Measurements from ENCODE around the gene KRT83. TPM values are rescaled to one million over a fixed set of nuclear protein-coding genes. Genes with fewer than 3 reads are reported as not detected.

The KRT83 gene
- total RNA-seq, 1 donor from 2014 or later = not detected

DNA sequence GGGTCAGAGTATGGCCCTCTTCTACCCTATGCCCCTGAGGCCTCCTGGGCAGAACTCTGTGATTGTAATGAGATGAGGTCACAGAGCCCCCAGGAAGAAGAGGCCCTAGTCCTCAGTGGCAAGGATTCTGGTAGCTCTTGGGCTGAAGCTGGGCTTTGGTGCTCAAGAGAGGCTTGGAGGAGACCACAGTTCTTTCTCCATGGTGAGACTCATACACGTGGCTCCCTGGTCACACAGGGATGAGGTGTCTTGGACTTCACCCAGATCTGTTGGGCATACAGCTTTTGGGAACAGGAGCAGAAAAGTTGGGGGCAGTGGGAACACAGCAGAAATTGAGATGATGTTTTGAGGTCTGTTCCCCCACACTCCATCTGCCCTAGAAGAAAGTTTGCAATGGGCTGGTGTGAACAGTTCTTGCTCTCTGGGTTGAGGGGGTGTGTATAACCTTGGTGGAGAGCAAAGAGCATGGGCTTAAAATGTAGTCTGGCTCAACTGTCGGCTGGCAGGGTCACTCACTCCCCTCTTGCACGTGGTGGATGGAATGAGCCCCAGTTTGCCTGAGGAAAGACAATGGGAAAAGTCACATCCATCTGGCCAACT is 46.6 kb downstream of the KRT83 start, which contains the start of gene KRT86:
Gene KRT86 (plus strand): TSS at position 125 of the 600 bp plus-strand sequence. CDS start 27,272 bp downstream, outside the sequence.
- Histone ChIP-seq H3K27me3 (ENCODE audit: control insufficient read depth, insufficient read depth, low read length) (peaks cover 2% of the 10 kb centered on the region), H3K36me3 (ENCODE audit: control insufficient read depth, insufficient read depth, low read length) (no peaks in the 10 kb centered on the region), H3K4me3 (ENCODE audit: low read depth, low read length) (no peak within 1 kb of the TSS)
- TF ChIP-seq, protein P1, sequence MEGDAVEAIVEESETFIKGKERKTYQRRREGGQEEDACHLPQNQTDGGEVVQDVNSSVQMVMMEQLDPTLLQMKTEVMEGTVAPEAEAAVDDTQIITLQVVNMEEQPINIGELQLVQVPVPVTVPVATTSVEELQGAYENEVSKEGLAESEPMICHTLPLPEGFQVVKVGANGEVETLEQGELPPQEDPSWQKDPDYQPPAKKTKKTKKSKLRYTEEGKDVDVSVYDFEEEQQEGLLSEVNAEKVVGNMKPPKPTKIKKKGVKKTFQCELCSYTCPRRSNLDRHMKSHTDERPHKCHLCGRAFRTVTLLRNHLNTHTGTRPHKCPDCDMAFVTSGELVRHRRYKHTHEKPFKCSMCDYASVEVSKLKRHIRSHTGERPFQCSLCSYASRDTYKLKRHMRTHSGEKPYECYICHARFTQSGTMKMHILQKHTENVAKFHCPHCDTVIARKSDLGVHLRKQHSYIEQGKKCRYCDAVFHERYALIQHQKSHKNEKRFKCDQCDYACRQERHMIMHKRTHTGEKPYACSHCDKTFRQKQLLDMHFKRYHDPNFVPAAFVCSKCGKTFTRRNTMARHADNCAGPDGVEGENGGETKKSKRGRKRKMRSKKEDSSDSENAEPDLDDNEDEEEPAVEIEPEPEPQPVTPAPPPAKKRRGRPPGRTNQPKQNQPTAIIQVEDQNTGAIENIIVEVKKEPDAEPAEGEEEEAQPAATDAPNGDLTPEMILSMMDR (IDR thresholded peaks at IDR 0.05; ENCODE audit: insufficient read depth, low read length, poor library complexity, severe bottlenecking) = no peak
- no peak for DNase-seq (ENCODE audit: low read depth)

DNA sequence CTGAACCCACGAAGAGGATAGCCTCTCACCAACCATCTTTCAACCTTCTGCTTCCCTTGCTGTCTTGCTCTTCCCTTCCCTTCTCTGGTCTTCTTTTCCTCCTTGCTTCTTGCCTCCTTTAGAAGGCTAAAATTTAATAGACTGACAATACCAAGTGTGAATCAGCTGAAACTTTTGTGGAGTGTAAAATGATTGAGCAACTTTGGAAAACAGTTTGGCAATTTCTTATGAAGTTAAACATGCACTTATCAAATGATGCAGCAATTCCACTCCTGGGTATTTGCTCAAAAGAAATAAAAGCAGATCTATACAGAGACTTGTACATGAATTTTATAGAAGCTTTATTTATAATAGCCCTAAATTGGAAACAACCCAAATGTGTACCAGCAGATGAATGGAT is 50.0 kb downstream of the KRT83 start:
- TF ChIP-seq, protein P1 (IDR thresholded peaks at IDR 0.05; ENCODE audit: insufficient read depth, low read length, poor library complexity, severe bottlenecking) = no peak
- no peak for DNase-seq (ENCODE audit: low read depth)
- H3K4me3 ChIP-seq (ENCODE audit: low read depth, low read length) = no peak overlapping the region
- H3K36me3 ChIP-seq (ENCODE audit: control insufficient read depth, insufficient read depth, low read length) = no peaks in the 10 kb centered on the region
- peaks cover 2% of the 10 kb centered on the region for H3K27me3 ChIP-seq (ENCODE audit: control insufficient read depth, insufficient read depth, low read length)

DNA sequence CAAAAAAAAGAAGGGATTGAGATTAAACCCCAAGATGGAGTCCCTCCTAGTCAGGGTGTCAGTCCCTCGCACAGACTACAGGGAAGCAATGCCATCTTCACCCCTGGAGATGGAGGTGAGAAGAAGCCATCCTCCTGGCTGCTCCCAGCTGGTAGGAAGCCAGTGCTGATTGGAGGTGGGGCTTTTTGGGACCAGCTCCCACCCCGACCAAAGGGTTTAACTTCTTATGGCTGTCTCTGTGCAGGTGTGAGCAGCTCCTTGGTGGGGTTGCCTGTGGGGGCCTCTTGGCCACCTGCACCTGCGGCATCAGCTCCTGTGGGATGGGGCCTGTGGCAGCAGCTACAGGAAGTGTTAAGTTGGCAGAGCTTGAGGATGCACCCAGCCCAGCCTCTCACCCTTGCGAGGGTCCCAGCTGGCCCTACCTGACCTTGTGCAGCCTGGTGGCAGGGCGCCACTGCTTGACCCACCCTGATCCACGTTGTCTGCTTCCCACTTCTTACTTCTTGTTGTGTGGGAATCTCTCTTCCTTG is 50.6 kb downstream of the KRT83 start:
- TF ChIP-seq, protein P1 (IDR thresholded peaks at IDR 0.05; ENCODE audit: insufficient read depth, low read length, poor library complexity, severe bottlenecking) = no peak
- peaks cover 2% of the 10 kb centered on the region for H3K27me3 ChIP-seq (ENCODE audit: control insufficient read depth, insufficient read depth, low read length)

DNA sequence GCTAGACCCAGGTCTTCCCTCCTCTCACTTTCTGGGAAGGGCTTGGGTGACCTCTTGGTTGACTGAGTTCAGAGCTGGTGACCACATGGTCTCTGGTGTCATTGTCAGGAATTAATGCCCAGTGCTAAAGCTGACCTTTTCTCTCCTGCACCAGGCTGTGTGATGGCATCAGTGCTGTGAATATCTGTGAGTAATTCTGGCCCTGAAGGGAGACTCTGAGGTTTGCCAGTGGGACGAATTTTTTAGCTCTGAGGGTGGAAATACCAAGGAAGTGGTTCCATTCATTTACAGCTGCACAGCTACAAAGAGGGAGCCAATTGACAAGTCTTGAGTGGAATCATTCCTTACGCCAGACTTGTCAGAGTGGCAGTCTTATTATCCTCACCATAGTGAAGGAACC is 53.0 kb downstream of the KRT83 start:
- TF ChIP-seq, protein P1 (IDR thresholded peaks at IDR 0.05; ENCODE audit: insufficient read depth, low read length, poor library complexity, severe bottlenecking) = no peak
- DNase-seq (ENCODE audit: low read depth) = no peak
- Histone ChIP-seq H3K4me3 (ENCODE audit: low read depth, low read length) (no peak overlapping the region), H3K27me3 (ENCODE audit: control insufficient read depth, insufficient read depth, low read length) (peaks cover 4% of the 10 kb centered on the region), H3K36me3 (ENCODE audit: control insufficient read depth, insufficient read depth, low read length) (no peaks in the 10 kb centered on the region)

More for the DNA sequence above, 50.6 kb downstream of the KRT83 start:
- H3K36me3 ChIP-seq (ENCODE audit: control insufficient read depth, insufficient read depth, low read length) = no peaks in the 10 kb centered on the region
- no peak overlapping the region for H3K4me3 ChIP-seq (ENCODE audit: low read depth, low read length)
- DNase-seq (ENCODE audit: low read depth) = no peak

DNA sequence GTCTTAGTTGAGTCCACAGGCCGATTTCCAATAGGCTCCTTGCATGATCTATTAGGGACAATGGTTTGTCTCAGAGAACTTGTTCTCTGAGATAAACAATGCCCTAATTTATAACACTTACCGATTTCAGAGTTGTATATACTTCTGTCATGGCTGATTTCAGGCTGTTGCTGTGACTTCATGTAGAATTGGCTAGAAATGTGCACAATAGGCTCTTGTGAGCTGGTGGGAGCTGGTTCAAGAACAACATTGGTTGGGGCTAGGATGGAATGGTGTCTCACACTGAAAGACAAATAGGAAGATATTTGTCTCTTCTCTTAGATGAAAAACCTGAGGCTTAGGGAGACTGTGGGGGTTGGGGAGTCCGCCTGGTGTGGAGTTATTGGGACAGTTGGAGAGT is 53.5 kb downstream of the KRT83 start:
- peaks cover 4% of the 10 kb centered on the region for H3K27me3 ChIP-seq (ENCODE audit: control insufficient read depth, insufficient read depth, low read length)
- H3K36me3 ChIP-seq (ENCODE audit: control insufficient read depth, insufficient read depth, low read length) = no peaks in the 10 kb centered on the region
- TF ChIP-seq, protein P1 (IDR thresholded peaks at IDR 0.05; ENCODE audit: insufficient read depth, low read length, poor library complexity, severe bottlenecking) = no peak
- no peak overlapping the region for H3K4me3 ChIP-seq (ENCODE audit: low read depth, low read length)
- no peak for DNase-seq (ENCODE audit: low read depth)

DNA sequence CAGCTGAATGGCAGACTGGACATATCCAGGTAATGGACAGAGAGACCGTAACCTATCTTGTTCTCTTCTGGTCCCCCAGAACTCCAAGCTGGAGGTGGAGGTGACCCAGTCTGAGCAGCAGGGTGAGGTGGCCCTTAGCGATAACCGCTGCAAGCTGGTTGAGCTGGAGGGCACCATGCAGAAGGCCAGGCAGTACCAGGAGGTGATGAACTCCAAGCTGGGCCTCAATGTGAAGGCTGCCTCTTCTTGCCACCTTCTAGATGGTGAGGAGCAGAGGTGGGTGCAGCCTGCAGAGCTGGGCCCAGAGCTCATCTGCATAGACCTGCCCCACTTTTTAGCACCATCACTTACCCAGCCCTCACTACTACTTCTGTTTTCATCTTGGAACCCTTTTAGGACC is 53.9 kb downstream of the KRT83 start:
- TF ChIP-seq, protein P1 (IDR thresholded peaks at IDR 0.05; ENCODE audit: insufficient read depth, low read length, poor library complexity, severe bottlenecking) = no peak
- Histone ChIP-seq H3K27me3 (ENCODE audit: control insufficient read depth, insufficient read depth, low read length) (peaks cover 4% of the 10 kb centered on the region), H3K4me3 (ENCODE audit: low read depth, low read length) (no peak overlapping the region), H3K36me3 (ENCODE audit: control insufficient read depth, insufficient read depth, low read length) (no peaks in the 10 kb centered on the region)
- no peak for DNase-seq (ENCODE audit: low read depth)

Data from kidney epithelial cell (primary cell).